Neuronal stem cell (in vitro differentiated cells): Measurements from ENCODE around the gene SERTAD2.

Source experiments
- DNase-seq: peaks from one replicate; pipeline ENCODE4 v3.0.0-alpha.2; 2013; ENCODE audit warnings: low spot score
- H2AFZ ChIP-seq: one replicate; pipeline ENCODE4 v1.6.1; 2013; ENCODE audit warnings: mild to moderate bottlenecking, low read length, inconsistent platforms
- H2AK5ac ChIP-seq: 2 replicates; pipeline ENCODE4 v1.6.1; 2013; ENCODE audit warnings: low read depth, mild to moderate bottlenecking, inconsistent platforms, low read length, moderate library complexity, mixed read lengths
- H2BK120ac ChIP-seq: 2 replicates; pipeline ENCODE4 v1.6.1; 2013; ENCODE audit warnings: low read depth, mild to moderate bottlenecking, inconsistent platforms, low read length, moderate library complexity, mixed read lengths
- H2BK12ac ChIP-seq: one replicate; pipeline ENCODE4 v1.6.1; 2013; ENCODE audit warnings: low read length, inconsistent platforms
- H2BK15ac ChIP-seq: 2 replicates; pipeline ENCODE4 v1.6.1; 2013; ENCODE audit warnings: mild to moderate bottlenecking, low read length, inconsistent platforms, mixed read lengths
- H2BK5ac ChIP-seq: one replicate; pipeline ENCODE4 v1.6.1; 2013; ENCODE audit warnings: inconsistent platforms, mild to moderate bottlenecking, low read length, moderate library complexity
- H3K14ac ChIP-seq: one replicate; pipeline ENCODE4 v1.6.1; 2013; ENCODE audit warnings: low read length, inconsistent platforms
- H3K18ac ChIP-seq: 2 replicates; pipeline ENCODE4 v1.6.1; 2013; ENCODE audit warnings: low read length, inconsistent platforms
- H3K23ac ChIP-seq: 2 replicates; pipeline ENCODE4 v1.6.1; 2013; ENCODE audit warnings: low read depth, mild to moderate bottlenecking, mixed read lengths, low read length, inconsistent platforms; ENCODE audit not compliant: poor library complexity
- H3K27ac ChIP-seq: replicated peaks from 3 replicates; pipeline ENCODE4 v1.5.1; 2013; ENCODE audit warnings: low read length, inconsistent platforms
- H3K27me3 ChIP-seq, 3 experiments: 2 replicates each; pipeline ENCODE4 v1.6.1; 2013; ENCODE audit warnings: low read length in 3 of 3, mild to moderate bottlenecking in 2 of 3, inconsistent platforms in 1 of 3, low read depth in 1 of 3, mixed read lengths in 1 of 3, moderate library complexity in 1 of 3; ENCODE audit not compliant: control insufficient read depth in 3 of 3, insufficient read depth in 3 of 3
- H3K36me3 ChIP-seq, 2 donors: replicated peaks in 1 of 2; 2 replicates each; pipeline ENCODE4 v1.6.1; 2013; ENCODE audit warnings: low read length in 2 of 2; ENCODE audit not compliant: control insufficient read depth in 2 of 2, insufficient read depth in 2 of 2
- H3K4ac ChIP-seq: 2 replicates; pipeline ENCODE4 v1.6.1; 2013; ENCODE audit warnings: inconsistent platforms, mild to moderate bottlenecking, low read length, moderate library complexity
- H3K4me1 ChIP-seq, 2 donors: 1 replicate in 1 of 2; 2 replicates in 1 of 2; pipeline ENCODE4 v1.6.1; 2013; ENCODE audit warnings: low read length in 2 of 2, low read depth in 1 of 2; ENCODE audit not compliant: control insufficient read depth in 2 of 2, insufficient read depth in 1 of 2
- H3K4me2 ChIP-seq: one replicate; pipeline ENCODE4 v1.6.1; 2013; ENCODE audit warnings: mild to moderate bottlenecking, low read length, inconsistent platforms; ENCODE audit not compliant: insufficient read depth, poor library complexity, severe bottlenecking
- H3K4me3 ChIP-seq, 2 donors: 2 replicates each; pipeline ENCODE4 v1.5.1; 2013; ENCODE audit warnings: low read length in 2 of 2, mild to moderate bottlenecking in 2 of 2, inconsistent platforms in 1 of 2, moderate library complexity in 1 of 2
- H3K79me1 ChIP-seq: one replicate; pipeline ENCODE4 v1.6.1; 2013; ENCODE audit warnings: low read depth, mild to moderate bottlenecking, inconsistent platforms, low read length, moderate library complexity
- H3K9ac ChIP-seq: one replicate; pipeline ENCODE4 v1.6.1; 2013; ENCODE audit warnings: mild to moderate bottlenecking, low read depth, low read length, inconsistent platforms; ENCODE audit not compliant: poor library complexity
- H3K9me3 ChIP-seq, 2 donors: replicated peaks in 1 of 2; 2 replicates each; pipeline versions ENCODE3 to v1.6.1; 2013; ENCODE audit warnings: low read length in 2 of 2, mild to moderate bottlenecking in 2 of 2, inconsistent platforms in 1 of 2, low read depth in 1 of 2, mixed read lengths in 1 of 2, moderate library complexity in 1 of 2; ENCODE audit not compliant: control insufficient read depth in 2 of 2, insufficient read depth in 1 of 2
- H4K8ac ChIP-seq: one replicate; pipeline ENCODE4 v1.6.1; 2013; ENCODE audit warnings: low read depth, mild to moderate bottlenecking, inconsistent platforms, low read length, moderate library complexity
- H4K91ac ChIP-seq: one replicate; pipeline ENCODE4 v1.6.1; 2013; ENCODE audit warnings: low read length, low read depth, mild to moderate bottlenecking, inconsistent platforms; ENCODE audit not compliant: poor library complexity
- WGBS, 2 donors: extraction: QIAGEN DNeasy Blood & Tissue Kit; methylation state at CpG; one replicate each; pipeline ENCODE4 v1.1.7; 2013; ENCODE audit warnings: missing lambda C conversion rate in 2 of 2, mixed read lengths in 1 of 2; ENCODE audit not compliant: insufficient read length in 2 of 2, insufficient replicate concordance in 1 of 2; ENCODE audit errors: extremely low coverage in 2 of 2; 5-methylcytosine and 5-hydroxymethylcytosine counted together

SERTAD2 gene

DNA sequence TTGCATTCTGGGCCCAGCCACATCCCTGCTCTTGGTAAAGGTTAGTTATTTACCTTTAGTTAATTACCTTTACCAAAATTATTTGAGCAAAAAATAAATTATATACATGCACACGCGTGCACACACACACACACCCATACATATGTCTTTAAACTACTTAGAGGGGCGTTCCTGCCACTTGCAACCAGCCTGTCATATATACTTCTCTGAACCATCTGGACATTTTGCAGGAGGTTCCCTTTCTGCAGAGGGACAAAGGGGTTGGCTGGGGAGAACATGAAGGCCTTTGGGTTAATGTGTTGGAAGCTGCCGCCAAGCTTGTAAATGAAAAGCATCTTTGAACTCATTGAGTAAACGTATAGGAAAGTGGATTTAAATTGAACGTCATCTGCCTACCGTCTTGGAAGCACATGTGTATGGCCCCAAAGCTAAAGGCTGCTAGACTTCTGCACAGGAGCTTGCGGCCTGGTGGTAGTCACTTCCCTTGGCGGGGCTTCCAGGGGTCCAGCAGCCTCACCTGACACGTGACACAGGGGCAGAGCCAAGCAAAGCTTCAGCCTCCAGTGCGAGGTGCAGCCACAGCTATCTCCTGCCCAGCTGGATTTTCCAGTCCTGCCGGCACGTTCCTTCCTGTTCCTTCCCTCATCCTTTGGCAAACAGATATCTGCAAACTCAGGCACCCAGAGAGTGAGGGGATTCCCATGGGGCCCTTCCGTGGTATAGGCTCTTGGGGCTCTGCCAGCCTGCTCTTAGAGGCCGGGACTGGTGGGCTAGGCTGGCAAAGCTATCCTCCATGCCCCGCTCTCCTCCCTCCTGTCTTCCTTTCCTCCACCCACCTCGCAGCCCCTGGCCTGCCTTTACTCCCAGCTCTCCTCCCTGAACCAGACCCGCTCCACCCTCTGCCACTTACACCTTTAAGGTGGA is 46.1 kb downstream of the SERTAD2 start:
- no peak overlapping the region for H3K9ac ChIP-seq
- H3K18ac ChIP-seq = peak overlapping the region; percentile 50
- H2AK5ac ChIP-seq = peak overlapping the region; percentile 36
- peaks cover 0 to 6% of the 10 kb centered on the region in 2 donors for H3K9me3 ChIP-seq
- no peaks in the 10 kb centered on the region for H3K36me3 ChIP-seq
- peak overlapping the region; percentile 51 for H2BK12ac ChIP-seq
- H2BK15ac ChIP-seq = peak overlapping the region; percentile 55
- no peak overlapping the region for H2AFZ ChIP-seq
- WGBS, 2 donors = no CpG with 5 or more reads among the region's 18 CpGs
- no peak overlapping the region for H2BK5ac ChIP-seq
- H3K4ac ChIP-seq = no peak overlapping the region
- peaks cover 0 to 10% (median 0%) of the 10 kb centered on the region in 3 experiments for H3K27me3 ChIP-seq
- no peak overlapping the region for H2BK120ac ChIP-seq
- no peak overlapping the region for H3K23ac ChIP-seq
- H3K4me1 ChIP-seq = peaks cover 0 to 7% of the 10 kb centered on the region in 2 donors
- H3K79me1 ChIP-seq = no peaks in the 10 kb centered on the region
- no peak overlapping the region for H3K14ac ChIP-seq
- no peak overlapping the region for H3K4me3 ChIP-seq
- no peak overlapping the region for H3K27ac ChIP-seq
- no peak overlapping the region for H4K91ac ChIP-seq
- H4K8ac ChIP-seq = no peak overlapping the region
- no peak for DNase-seq
- H3K4me2 ChIP-seq = no peak overlapping the region

DNA sequence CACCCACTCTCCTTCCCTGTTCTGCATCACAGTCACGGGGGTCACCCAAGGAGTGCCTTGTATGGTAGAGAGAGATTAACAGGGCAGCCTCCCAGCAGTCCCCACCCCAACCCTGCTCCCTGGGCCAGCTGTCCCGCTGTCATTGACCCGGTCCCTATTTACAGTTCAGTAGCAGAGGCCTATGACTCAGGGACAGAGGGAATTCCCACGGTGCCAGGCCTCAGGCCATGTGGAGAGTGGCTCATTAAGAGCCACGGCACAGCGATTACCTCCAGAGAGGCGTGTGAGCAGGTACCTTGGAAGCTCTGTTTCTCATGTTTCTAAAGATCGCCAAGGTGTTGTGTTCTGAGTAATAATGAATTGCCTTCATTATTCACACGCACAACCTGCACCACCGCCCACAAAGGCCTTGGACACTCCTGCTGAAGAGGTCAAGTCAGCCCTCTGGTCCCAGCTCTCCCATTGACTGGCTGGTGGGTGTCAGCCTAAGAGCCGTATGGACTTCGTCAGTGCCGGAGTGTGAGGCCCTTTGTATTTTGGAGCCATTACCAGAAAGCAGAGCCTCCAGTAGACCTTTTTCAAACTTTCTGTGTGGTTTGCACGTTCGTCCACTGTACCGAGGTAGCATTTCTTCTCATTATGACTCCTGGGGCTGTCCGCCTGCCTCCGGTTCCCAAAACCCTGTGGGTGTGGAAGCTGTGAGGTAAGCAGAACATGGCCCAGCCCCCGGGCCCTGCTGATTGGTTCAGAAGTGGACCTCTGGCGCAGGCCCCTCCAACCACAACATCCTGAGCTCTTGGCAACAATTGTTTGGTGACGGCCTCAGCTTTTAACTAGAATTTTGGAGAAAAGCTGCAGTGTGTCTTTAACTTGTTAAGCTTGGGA is 47.0 kb downstream of the SERTAD2 start:
- Histone ChIP-seq H3K4me1 (peaks cover 0 to 7% of the 10 kb centered on the region in 2 donors), H2BK15ac (no peak overlapping the region), H2AK5ac (peak overlapping the region; percentile 28), H3K79me1 (no peaks in the 10 kb centered on the region), H2BK12ac (no peak overlapping the region), H3K18ac (no peak overlapping the region), H3K36me3 (no peaks in the 10 kb centered on the region), H2BK5ac (no peak overlapping the region), H3K4me2 (no peak overlapping the region), H3K9ac (no peak overlapping the region), H3K14ac (no peak overlapping the region), H3K4ac (no peak overlapping the region), H4K8ac (no peak overlapping the region), H3K23ac (no peak overlapping the region), H4K91ac (no peak overlapping the region), H2AFZ (no peak overlapping the region), H3K27me3 (peaks cover 0 to 16% (median 0%) of the 10 kb centered on the region in 3 experiments), H3K9me3 (peaks cover 0 to 6% of the 10 kb centered on the region in 2 donors), H2BK120ac (no peak overlapping the region), H3K27ac (no peak overlapping the region), H3K4me3 (no peak overlapping the region)
- no peak for DNase-seq
- WGBS, 2 donors = no CpG with 5 or more reads among the region's 21 CpGs

DNA sequence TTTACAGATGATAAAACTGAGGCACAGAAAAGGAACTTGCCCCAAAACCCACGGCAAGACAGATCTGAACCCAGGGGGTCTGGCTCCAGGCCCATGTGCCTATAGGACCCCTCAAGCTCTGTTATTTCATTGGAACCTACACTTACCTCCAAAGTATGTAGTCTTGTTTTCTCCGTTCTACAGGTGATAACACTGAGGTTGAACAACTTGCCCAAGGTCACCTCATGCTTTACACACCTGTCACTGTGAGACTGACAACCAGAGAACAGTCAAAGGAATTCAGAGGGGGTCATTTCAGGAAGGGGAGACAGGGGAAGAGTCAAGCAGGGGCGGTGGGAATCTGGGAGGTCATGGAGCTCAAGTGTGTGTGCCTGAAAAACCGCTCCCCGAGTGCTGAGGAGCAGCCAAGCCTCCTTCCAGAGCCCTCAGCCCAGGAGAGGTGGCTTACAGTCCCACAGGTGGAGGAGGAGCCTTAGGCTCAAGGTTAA is 47.7 kb downstream of the SERTAD2 start:
- WGBS, 2 donors = no CpG with 5 or more reads among the region's 5 CpGs
- Histone ChIP-seq H3K23ac (no peak overlapping the region), H4K91ac (no peak overlapping the region), H2AK5ac (peak overlapping the region; percentile 28), H2BK5ac (no peak overlapping the region), H3K4ac (no peak overlapping the region), H3K4me2 (no peak overlapping the region), H3K27me3 (peaks cover 0 to 17% (median 0%) of the 10 kb centered on the region in 3 experiments), H2AFZ (no peak overlapping the region), H3K9ac (no peak overlapping the region), H2BK120ac (no peak overlapping the region), H4K8ac (no peak overlapping the region), H3K36me3 (no peaks in the 10 kb centered on the region), H3K4me1 (peaks cover 0 to 7% of the 10 kb centered on the region in 2 donors), H3K79me1 (no peaks in the 10 kb centered on the region), H2BK12ac (no peak overlapping the region), H2BK15ac (no peak overlapping the region), H3K27ac (no peak overlapping the region), H3K18ac (no peak overlapping the region), H3K9me3 (peaks cover 0 to 6% of the 10 kb centered on the region in 2 donors), H3K4me3 (no peak overlapping the region), H3K14ac (no peak overlapping the region)
- no peak for DNase-seq
